OCI-LY7 (cell line): ENCODE results near the gene ARL3. TPM values are rescaled to one million over a fixed set of nuclear protein-coding genes. Genes with fewer than 3 reads are reported as not detected.

Experiments
- Bru-seq: library from RNA; stranded (reverse); fragments of 400-500 nt; gene quantifications from one replicate; lab custom pipeline; 2021; lab: Mats Ljungman, UMichigan
- BruChase-seq, 2 experiments: library from RNA; stranded (reverse); fragments of 400-500 nt; gene quantifications; one replicate each; lab custom pipeline; 2021; lab: Mats Ljungman, UMichigan
- BruUV-seq: library from RNA; stranded (reverse); fragments of 400-500 nt; replicated peaks from 2 replicates; lab custom pipeline; 2021; lab: Mats Ljungman, UMichigan
- CTCF ChIA-PET: fragments of 300-600 bp; sonication (Branson Sonifier 250); formaldehyde crosslinking; loops from one replicate; lab custom pipeline; 2022; ENCODE audit warnings: antibody characterized with exemption; ENCODE audit not compliant: unreplicated experiment; lab: Charles Lee
- POLR2A ChIA-PET: fragments of 300-600 bp; sonication (Branson Sonifier 250); formaldehyde crosslinking; loops from one replicate; lab custom pipeline; 2022; ENCODE audit warnings: antibody characterized with exemption; lab: Charles Lee
- DNase-seq: peaks from one replicate; pipeline ENCODE4 v3.0.0-alpha.2; 2015; ENCODE audit warnings: low spot score
- H2AFZ ChIP-seq: fragments of 200-600 bp; sonication (generic), shearing (Covaris generic); 2 replicates; pipeline ENCODE4 v1.6.1; 2014; ENCODE audit warnings: mild to moderate bottlenecking, antibody characterized with exemption, low read length, moderate library complexity
- H3K27ac ChIP-seq: fragments of 200-600 bp; sonication (generic); 2 replicates; pipeline ENCODE4 v1.5.1; 2014; ENCODE audit warnings: mixed run types, low read depth, mild to moderate bottlenecking, moderate library complexity, low read length, inconsistent platforms; ENCODE audit not compliant: poor library complexity, severe bottlenecking
- H3K36me3 ChIP-seq: fragments of 200-600 bp; sonication (generic); 2 replicates; pipeline ENCODE4 v1.6.1; 2014; ENCODE audit warnings: mild to moderate bottlenecking, antibody characterized with exemption, low read length, moderate library complexity, mixed read lengths; ENCODE audit not compliant: insufficient read depth
- H3K4me1 ChIP-seq: fragments of 200-600 bp; sonication (generic); 2 replicates; pipeline ENCODE4 v1.5.1; 2014; ENCODE audit warnings: mild to moderate bottlenecking, low read length; ENCODE audit not compliant: insufficient read depth, poor library complexity, severe bottlenecking
- H3K4me2 ChIP-seq: fragments of 200-600 bp; sonication (generic); 2 replicates; pipeline ENCODE4 v1.6.1; 2014; ENCODE audit warnings: mild to moderate bottlenecking, low read length
- H3K4me3 ChIP-seq: fragments of 200-600 bp; sonication (generic); 2 replicates; pipeline ENCODE4 v1.5.1; 2014; ENCODE audit warnings: mild to moderate bottlenecking, low read depth, low read length; ENCODE audit not compliant: poor library complexity, severe bottlenecking
- H3K79me2 ChIP-seq: fragments of 200-600 bp; sonication (generic); 2 replicates; pipeline ENCODE4 v1.6.1; 2016; ENCODE audit warnings: low read depth, mild to moderate bottlenecking, low read length, moderate library complexity, mixed read lengths; ENCODE audit not compliant: insufficient read depth
- H3K9me2 ChIP-seq: fragments of 200-600 bp; sonication (generic); 2 replicates; pipeline ENCODE4 v1.6.1; 2016; ENCODE audit warnings: mild to moderate bottlenecking, low read length, mixed read lengths; ENCODE audit not compliant: insufficient read depth
- H3K9me3 ChIP-seq: fragments of 200-600 bp; sonication (generic); 2 replicates; pipeline ENCODE4 v1.6.1; 2014; ENCODE audit warnings: mild to moderate bottlenecking, mixed run types, low read length, mixed read lengths
- H4K20me1 ChIP-seq: fragments of 200-600 bp; sonication (generic); 2 replicates; pipeline ENCODE4 v1.6.1; 2014; ENCODE audit warnings: mild to moderate bottlenecking, antibody characterized with exemption, low read length, moderate library complexity, mixed read lengths; ENCODE audit not compliant: insufficient read depth
- CTCF ChIP-seq: fragments of 200-600 bp; sonication (generic); conservative IDR thresholded peaks from 2 replicates; pipeline ENCODE4 v1.5.1; 2014; ENCODE audit warnings: mild to moderate bottlenecking, antibody characterized with exemption, low read length, moderate library complexity, mixed read lengths
- EZH2phosphoT487 ChIP-seq: fragments of 200-600 bp; sonication (generic); IDR thresholded peaks from 2 replicates; pipeline ENCODE4 v1.6.1; 2018; ENCODE audit warnings: low read depth, borderline replicate concordance, mild to moderate bottlenecking, mixed run types, antibody characterized with exemption, low read length, moderate library complexity, mixed read lengths
- intact Hi-C: fragments of 100-400 bp; cut with micrococcal nuclease; formaldehyde crosslinking; loops from one replicate; pipeline ENCODE4 v1.10.0; 2022; ENCODE audit not compliant: unreplicated experiment
- long read RNA-seq: library from polyadenylated mRNA; stranded (forward); transcript quantifications from one replicate; pipeline ENCODE4 v2.0.0, GENCODE V29; 2022
- total RNA-seq, 2 experiments: library from RNA; depleted of rRNA in 1 of 2; stranded (reverse); fragments of >200 nt in 1 of 2; shearing (Covaris generic) in 1 of 2; gene quantifications; 2 replicates each; pipeline ENCODE4 v1.2.3, GENCODE V29; 2014 to 2022

The ARL3 gene
- total RNA-seq (2014; rRNA removed; shearing (Covaris generic)) (7.3 and 8.1 TPM in 2 replicates), total RNA-seq (2022) (11.7 and 12.5 TPM in 2 replicates), Bru-seq, nascent RNA (percentile 64 among the genes with signal in this experiment), BruChase-seq, experiment 1, labeled RNA remaining after a 6-hour chase (percentile 63 among the genes with signal in this experiment), BruChase-seq, experiment 2, labeled RNA remaining after a 2-hour chase (percentile 62 among the genes with signal in this experiment)
- long read RNA-seq, transcript ARL3-201 (6 exons, 3,844 nt), result major isoform, 45 of 60 reads
- long read RNA-seq, partial matches to known transcripts, result 7 of 60 reads
- long read RNA-seq, other reads (novel, unspliced or antisense), result 8 of 60 reads

GRCh38 chr10:102713814-102714620, at the start of gene ARL3:
ARL3 (minus strand) TSS chr10:102714397; CDS start chr10:102714275, 122 bp downstream.
- H3K36me3 ChIP-seq, result peaks cover 18% of the 10 kb centered on the region; the same call in 1 of the 2 replicates
- CTCF ChIA-PET, result interaction anchor here (0.6 to 1.1 kb wide), 3 partner anchors 50 to 94 kb away, joined by 3 read pairs; partner anchors contain the start of gene TRIM8
- TF ChIP-seq CTCF, result peak; percentile 67
- TF ChIP-seq EZH2phosphoT487, result no peak
- POLR2A ChIA-PET, result interaction anchor here (0.6 to 2.5 kb wide), 14 partner anchors 13 to 579 kb away, joined by 3 to 14 read pairs (median 4); partner anchors contain the start of genes TRIM8 and WBP1L
- peaks cover 4% of the 10 kb centered on the region; the same call in 1 of the 2 replicates for H4K20me1 ChIP-seq
- peaks cover 72% of the 10 kb centered on the region for H3K79me2 ChIP-seq
- H3K4me1 ChIP-seq, result peaks cover 61% of the 10 kb centered on the region
- intact Hi-C loops, result loop anchor here (1.0 to 10.0 kb wide), 6 partner anchors 29 to 599 kb away; partner anchors contain the start of genes ACTR1A, SUFU and WBP1L
- peak within 1 kb of the TSS; percentile 80 for H3K4me2 ChIP-seq
- peak within 1 kb of the TSS; percentile 74 for H2AFZ ChIP-seq
- BruUV-seq, result no TSS peak
- H3K4me3 ChIP-seq, result peak within 1 kb of the TSS; percentile 77
- no peaks in the 10 kb centered on the region for H3K9me2 ChIP-seq
- DNase-seq, result peak; percentile 99
- no peaks in the 10 kb centered on the region for H3K9me3 ChIP-seq
- peak within 1 kb of the TSS; percentile 84 for H3K27ac ChIP-seq

GRCh38 chr10:102763037-102763607, 48.9 kb upstream of the ARL3 start:
- H3K27ac ChIP-seq, result no peak overlapping the region
- no peaks in the 10 kb centered on the region for H3K9me2 ChIP-seq
- H3K4me2 ChIP-seq, result no peak overlapping the region
- no peak for TF ChIP-seq EZH2phosphoT487
- TF ChIP-seq CTCF, result no peak
- H3K79me2 ChIP-seq, result no peaks in the 10 kb centered on the region
- BruUV-seq, result no TSS peak
- H3K4me1 ChIP-seq, result no peaks in the 10 kb centered on the region
- POLR2A ChIA-PET, result no interaction called here
- H3K9me3 ChIP-seq, result no peaks in the 10 kb centered on the region
- H3K4me3 ChIP-seq, result no peak overlapping the region
- no peak for DNase-seq
- intact Hi-C loops, result no loop called here
- no peaks in the 10 kb centered on the region for H4K20me1 ChIP-seq
- CTCF ChIA-PET, result no interaction called here
- peaks cover 17% of the 10 kb centered on the region for H3K36me3 ChIP-seq
- no peak overlapping the region for H2AFZ ChIP-seq
